ENCODE results near the gene NR2E3.

NR2E3 gene

DNA sequence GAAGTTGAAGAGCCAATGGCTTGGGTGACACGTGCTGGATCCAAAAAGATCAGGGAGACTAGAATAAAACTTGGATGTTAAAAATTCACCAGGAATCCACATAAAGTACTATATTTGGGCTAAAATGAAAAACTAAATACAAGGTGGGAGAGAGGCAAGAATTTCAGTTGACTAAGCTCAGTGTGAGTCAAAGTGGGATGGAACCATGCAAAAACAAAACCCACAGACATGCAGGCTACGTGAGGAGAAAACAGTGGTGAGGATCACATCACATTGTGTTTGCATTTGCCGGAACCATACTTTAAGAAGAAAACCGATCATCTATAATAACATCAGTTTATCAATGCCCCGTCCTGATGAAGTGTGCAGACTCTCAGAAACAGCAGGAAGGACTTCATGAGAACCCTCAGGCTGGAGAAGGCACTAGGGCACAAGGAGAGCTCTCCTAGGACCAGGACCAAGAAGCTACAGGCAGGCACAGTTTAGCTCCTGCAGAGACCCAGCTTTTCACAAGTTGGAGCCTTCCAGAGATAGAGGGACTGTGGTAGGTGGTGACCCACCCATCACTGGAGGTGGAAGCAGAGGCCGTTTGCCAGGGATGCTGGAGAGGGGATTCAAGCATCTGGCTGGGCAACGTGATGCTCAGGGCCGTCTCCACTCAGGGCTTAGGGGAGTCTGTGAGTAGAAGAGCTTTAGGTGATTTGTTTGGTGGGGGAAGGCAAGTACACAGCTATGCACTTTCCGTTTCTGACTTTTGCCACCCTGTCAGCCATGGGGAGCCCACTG lies 29.0 kb upstream of the NR2E3 start:
- TF ChIP-seq CEBPB (IDR thresholded peaks at IDR 0.05) (no peak), REST (IDR thresholded peaks at IDR 0.05; ENCODE audit: low read depth) (no peak), FOXM1 (IDR thresholded peaks at IDR 0.05; ENCODE audit: borderline replicate concordance, low read depth) (no peak), TEAD4 (IDR thresholded peaks at IDR 0.05) (no peak), YY1 (IDR thresholded peaks at IDR 0.05; ENCODE audit: low read depth) (no peak), TAF1 (IDR thresholded peaks at IDR 0.05; ENCODE audit: low read depth) (no peak), NFIC (IDR thresholded peaks at IDR 0.05) (no peak), TCF12 (IDR thresholded peaks at IDR 0.05; ENCODE audit: low read depth) (no peak)
- TF ChIP-seq, protein P1, sequence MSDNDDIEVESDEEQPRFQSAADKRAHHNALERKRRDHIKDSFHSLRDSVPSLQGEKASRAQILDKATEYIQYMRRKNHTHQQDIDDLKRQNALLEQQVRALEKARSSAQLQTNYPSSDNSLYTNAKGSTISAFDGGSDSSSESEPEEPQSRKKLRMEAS (IDR thresholded peaks at IDR 0.05) = no peak

GRCh38 chr15:71781965-71782265 lies 28.4 kb upstream of the NR2E3 start:
- TF ChIP-seq CREB1 (IDR thresholded peaks at IDR 0.05; ENCODE audit: low read depth) (no peak), NFIC (IDR thresholded peaks at IDR 0.05) (no peak), EP300 (IDR thresholded peaks at IDR 0.05; ENCODE audit: borderline replicate concordance) (no peak), RAD21 (IDR thresholded peaks at IDR 0.05; ENCODE audit: low read depth) (no peak), USF1 (IDR thresholded peaks at IDR 0.05) (no peak), ZBTB7A (IDR thresholded peaks at IDR 0.05; ENCODE audit: low read depth) (no peak), FOXM1 (IDR thresholded peaks at IDR 0.05; ENCODE audit: borderline replicate concordance, low read depth) (no peak), TCF12 (IDR thresholded peaks at IDR 0.05; ENCODE audit: low read depth) (no peak), YY1 (IDR thresholded peaks at IDR 0.05; ENCODE audit: low read depth) (no peak), TEAD4 (IDR thresholded peaks at IDR 0.05) (no peak), CEBPB (IDR thresholded peaks at IDR 0.05) (no peak), EGR1 (IDR thresholded peaks at IDR 0.05) (no peak), REST (IDR thresholded peaks at IDR 0.05; ENCODE audit: low read depth) (no peak)
- TF ChIP-seq, protein P1 (IDR thresholded peaks at IDR 0.05) = no peak

- TF ChIP-seq CEBPB (IDR thresholded peaks at IDR 0.05) (no peak), EGR1 (IDR thresholded peaks at IDR 0.05) (no peak), REST (IDR thresholded peaks at IDR 0.05; ENCODE audit: low read depth) (no peak), YY1 (IDR thresholded peaks at IDR 0.05; ENCODE audit: low read depth) (no peak), FOXM1 (IDR thresholded peaks at IDR 0.05; ENCODE audit: borderline replicate concordance, low read depth) (no peak), ZBTB7A (IDR thresholded peaks at IDR 0.05; ENCODE audit: low read depth) (no peak), TEAD4 (IDR thresholded peaks at IDR 0.05) (no peak), USF1 (IDR thresholded peaks at IDR 0.05) (no peak), EP300 (IDR thresholded peaks at IDR 0.05; ENCODE audit: borderline replicate concordance) (no peak), TAF1 (IDR thresholded peaks at IDR 0.05; ENCODE audit: low read depth) (no peak), TCF12 (IDR thresholded peaks at IDR 0.05; ENCODE audit: low read depth) (no peak), CREB1 (IDR thresholded peaks at IDR 0.05; ENCODE audit: low read depth) (no peak), NFIC (IDR thresholded peaks at IDR 0.05) (no peak), RAD21 (IDR thresholded peaks at IDR 0.05; ENCODE audit: low read depth) (no peak)
- TF ChIP-seq, protein P1 (IDR thresholded peaks at IDR 0.05) = no peak
These were observed 27.8 kb upstream of the NR2E3 start for GRCh38 chr15:71782422-71783165.
